HG02884 (cell line): Measurements from ENCODE around the gene PDIA2.
"Not testable (repeated sequence)": the region's sequence is repeated elsewhere in the genome, so short reads cannot be mapped to it uniquely, and the experiment has no call there.

Experiments used
- ATAC-seq: cut with Tn5 transposase; IDR thresholded peaks from one replicate; pipeline ENCODE4 v1.9.1; 2021; ENCODE audit warnings: mild to moderate bottlenecking, moderate library complexity; ENCODE audit not compliant: unreplicated experiment

PDIA2 gene

GRCh38 chr16:263944-264343 is 19.0 kb upstream of the PDIA2 start:
- ATAC-seq = no peak

GRCh38 chr16:264440-264951 is 18.5 kb upstream of the PDIA2 start:
- ATAC-seq = no peak

DNA sequence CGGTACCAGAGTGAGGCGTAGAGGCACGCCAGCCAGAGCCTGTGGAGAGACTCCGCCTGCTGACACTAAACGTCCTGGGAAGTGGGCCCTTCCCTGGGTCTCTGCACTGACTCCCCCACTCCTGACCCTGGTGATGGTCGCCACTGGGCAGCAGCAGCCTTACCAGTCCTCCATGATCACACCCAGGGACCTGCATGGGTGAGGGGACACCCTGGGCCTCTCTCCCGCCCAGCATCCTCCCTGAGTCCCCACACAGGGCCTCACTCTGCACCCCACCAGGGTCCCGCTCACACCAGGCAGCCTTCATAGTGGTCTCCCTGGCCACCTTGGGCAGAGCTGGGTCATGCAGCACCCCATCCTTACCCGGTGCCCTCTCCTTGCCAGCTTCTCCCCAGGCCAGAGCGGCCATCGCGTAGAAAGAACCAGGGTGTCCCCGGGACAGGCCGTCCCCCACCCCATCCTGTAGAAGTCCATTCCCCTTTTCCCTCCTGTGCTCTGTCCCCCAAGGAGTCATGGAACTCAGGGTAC is 17.9 kb upstream of the PDIA2 start:
- no peak for ATAC-seq

- no peak for ATAC-seq
These were observed 17.3 kb upstream of the PDIA2 start for GRCh38 chr16:265711-266110.

GRCh38 chr16:266258-267164 is 16.5 kb upstream of the PDIA2 start:
- ATAC-seq = no peak

GRCh38 chr16:267562-267961 is 15.4 kb upstream of the PDIA2 start:
- ATAC-seq = not testable (repeated sequence)

DNA sequence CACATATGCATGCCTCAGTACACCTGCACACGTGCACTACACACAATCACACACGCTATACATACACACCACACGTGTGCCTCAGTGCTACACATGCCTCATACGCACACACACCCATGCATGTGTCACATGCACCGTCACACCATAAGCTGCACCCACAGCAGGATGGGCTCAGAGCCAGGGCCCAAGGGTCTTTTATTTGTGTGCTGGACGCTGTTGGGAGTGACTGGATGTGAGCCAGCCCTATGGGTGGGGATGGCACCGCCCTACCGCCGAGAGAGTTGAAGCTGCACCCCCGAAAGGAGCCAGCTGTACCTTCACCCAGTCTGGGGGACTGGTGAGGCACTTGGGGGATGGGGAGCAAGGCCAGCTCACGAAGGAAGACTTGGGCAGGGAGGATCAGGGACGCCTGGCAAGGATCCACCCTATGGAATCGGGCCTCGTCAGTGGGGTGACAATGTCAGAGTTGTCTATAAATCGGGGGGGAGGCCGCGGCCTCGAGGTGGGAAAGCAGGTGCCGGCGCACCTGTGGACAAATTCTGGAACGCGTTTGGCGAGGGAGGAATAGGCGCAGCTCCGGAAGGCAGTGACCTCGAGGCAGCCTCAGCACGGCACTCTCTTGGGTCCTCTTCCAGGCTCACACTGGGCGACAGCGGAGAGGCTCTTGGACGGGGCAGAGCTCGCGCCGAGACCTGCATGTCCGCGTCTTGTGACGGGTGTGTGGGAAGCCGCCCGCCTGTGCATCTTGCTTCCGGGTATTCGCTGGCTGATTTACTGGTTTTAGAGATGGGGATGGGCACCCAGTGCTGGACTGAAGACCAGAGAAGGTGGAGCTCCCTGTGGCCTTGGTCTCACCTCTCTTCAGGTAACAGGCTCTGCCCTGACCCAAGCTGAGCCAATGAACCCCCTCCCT is 14.6 kb upstream of the PDIA2 start:
- ATAC-seq = no peak

GRCh38 chr16:269061-269796 is 13.7 kb upstream of the PDIA2 start:
- ATAC-seq = no peak

GRCh38 chr16:270381-271255 is 12.3 kb upstream of the PDIA2 start:
- no peak for ATAC-seq

GRCh38 chr16:272633-273546 is 10.1 kb upstream of the PDIA2 start:
- no peak for ATAC-seq

DNA sequence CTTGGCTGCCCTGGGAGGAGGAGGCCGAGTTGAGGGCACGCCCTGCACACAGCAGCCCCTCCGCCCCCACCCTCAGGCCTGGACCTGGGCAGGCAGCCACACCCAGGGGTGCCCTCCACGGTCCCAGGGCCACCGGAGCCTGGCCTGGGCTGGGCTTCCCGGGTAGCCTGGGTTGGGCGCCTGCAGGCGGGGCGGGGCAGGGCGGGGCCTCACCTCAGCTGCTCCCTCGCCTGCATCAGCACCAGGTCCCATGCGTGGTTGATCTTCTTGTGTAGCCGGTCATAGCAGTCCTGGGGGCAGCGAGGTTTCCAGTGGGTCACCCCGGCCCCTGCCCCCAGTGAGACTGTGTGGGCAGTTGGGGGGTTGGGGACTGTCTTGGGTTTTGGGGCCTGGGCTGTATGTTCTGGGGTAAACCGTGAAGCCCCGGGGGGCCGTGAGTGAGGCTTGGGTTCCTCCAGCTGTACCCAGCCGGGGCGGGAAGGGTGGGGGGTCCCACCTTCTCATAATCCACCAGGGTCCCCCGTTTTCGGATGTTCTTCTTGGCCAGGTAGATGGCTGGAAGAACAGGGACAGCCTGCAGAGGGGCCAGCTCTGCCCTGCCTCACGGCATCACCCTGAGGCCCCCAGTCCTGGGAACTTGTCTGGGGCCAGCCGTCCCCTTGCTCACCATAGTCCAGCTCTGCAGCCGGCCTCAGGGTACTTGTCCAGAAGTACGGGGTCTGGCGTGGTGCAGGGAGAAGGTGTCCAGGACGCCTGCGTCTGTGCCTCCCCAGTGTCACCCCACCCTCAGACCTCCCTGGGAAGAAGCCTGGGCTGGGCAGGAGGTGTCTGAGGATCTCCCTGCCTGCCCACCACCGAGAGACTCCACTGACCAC is 9.2 kb upstream of the PDIA2 start:
- no peak for ATAC-seq

DNA sequence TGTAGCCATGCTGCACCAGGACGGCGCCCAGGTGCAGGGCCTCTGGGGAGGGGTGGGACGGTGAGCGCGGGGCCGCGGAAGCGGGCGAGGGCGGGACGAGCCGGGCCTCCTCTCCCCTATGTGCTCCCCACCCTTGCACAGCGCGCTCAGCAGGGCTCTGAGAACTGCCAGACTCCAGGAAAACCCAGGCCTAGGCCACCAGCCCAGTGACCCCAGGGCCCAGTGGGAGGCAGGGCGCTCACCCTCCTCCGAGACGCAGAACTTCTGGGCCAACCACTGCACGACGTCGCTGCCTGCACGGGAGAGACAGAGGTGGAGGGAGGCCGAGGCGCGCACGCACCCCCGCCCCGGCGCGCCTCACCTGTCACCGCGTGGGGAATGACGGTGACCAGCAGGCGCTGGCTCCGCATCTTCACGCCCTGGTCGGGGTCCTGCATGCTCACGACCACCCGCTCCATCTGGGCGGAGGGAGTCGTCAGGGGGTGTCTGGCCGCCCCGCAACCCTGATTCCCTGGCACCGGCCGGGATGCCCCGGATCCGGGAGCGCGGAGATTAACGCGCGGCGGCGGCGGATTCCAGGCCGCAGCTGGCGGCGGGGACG is 7.8 kb upstream of the PDIA2 start:
- no peak for ATAC-seq

GRCh38 chr16:275786-276232 is 7.2 kb upstream of the PDIA2 start, which contains the start of gene RGS11:
Gene RGS11, minus strand, starts transcription at chr16:275944. Its CDS starts 33 bp downstream, at chr16:275911.
- no peak for ATAC-seq

- ATAC-seq = no peak
These were observed 6.4 kb upstream of the PDIA2 start for GRCh38 chr16:276426-277077.

GRCh38 chr16:278863-279366 is 4.0 kb upstream of the PDIA2 start:
- ATAC-seq = no peak

- ATAC-seq = no peak
These were observed 3.4 kb upstream of the PDIA2 start for GRCh38 chr16:279531-279930.
